ENCODE results near the gene RPS15.

The RPS15 gene

DNA sequence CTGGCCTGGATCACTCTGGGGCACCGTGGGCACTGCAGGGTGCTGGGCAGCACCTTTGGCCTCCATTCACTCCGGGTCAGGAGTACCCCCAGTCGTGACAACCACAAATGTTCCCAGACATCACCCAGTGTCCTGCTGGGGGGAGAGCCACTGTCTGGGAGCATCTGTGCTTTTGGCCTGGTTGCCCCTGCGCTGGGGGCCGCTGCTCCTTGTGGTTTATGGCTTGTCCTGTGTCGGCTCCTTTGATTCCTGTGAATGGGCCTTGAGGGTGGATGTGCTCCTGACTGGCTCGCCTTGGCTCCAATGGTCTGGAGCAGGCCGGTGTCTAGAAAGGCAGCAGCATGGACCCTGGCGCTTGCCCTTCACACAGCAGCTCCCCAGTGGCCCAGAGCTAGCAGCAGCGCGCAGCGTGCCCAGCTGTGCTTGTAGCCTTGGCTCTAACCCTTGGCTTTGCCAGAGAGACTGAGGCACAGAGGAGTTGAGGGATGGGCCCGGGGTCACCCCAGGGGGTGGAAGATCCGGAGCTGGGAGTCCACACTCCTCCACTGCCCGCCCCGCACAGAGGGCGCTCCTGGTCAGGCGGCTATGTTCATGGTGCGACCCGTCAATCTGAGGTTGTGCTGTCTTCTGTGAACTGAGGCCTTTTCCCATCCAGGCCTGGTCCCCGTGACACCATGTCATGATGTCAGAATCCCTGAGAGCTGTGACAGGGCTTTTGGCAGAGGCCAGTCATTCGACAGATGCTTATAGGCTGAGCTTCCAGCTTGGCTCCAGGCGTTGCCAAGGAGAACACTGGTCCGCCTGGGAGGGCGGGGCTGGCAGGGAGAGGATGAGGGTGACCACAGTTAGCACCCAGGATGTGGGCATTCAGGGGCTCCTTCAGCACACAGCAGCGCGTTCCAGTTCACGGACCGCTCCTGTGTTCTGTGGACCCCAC, 26.7 kb upstream of the RPS15 start:
- peak overlapping the region in 4 of 5 donors; percentile 38 to 97 (median 68) for H3K9ac ChIP-seq (ENCODE audit: low read length in 5 of 5)
- no peaks in the 10 kb centered on the region for H3K27me3 ChIP-seq (ENCODE audit: control insufficient read depth in 5 of 5, insufficient read depth in 4 of 5, low read length in 5 of 5)
- H3K27ac ChIP-seq (ENCODE audit: low read depth, low read length), result peak overlapping the region; percentile 77
- H3K9me3 ChIP-seq (ENCODE audit: control insufficient read depth in 5 of 5, low read length in 5 of 5), result no peaks in the 10 kb centered on the region
- H3K36me3 ChIP-seq (ENCODE audit: control insufficient read depth in 5 of 5, insufficient read depth in 5 of 5, low read length in 5 of 5), result peaks cover 0 to 16% (median 6%) of the 10 kb centered on the region in 5 donors
- H3K4me3 ChIP-seq (ENCODE audit: low read depth in 1 of 5, low read length in 5 of 5), result peak overlapping the region in 1 of 5 donors; percentile 3
- peaks cover 24 to 84% (median 73%) of the 10 kb centered on the region in 5 donors for H3K4me1 ChIP-seq (ENCODE audit: control insufficient read depth in 5 of 5, insufficient read depth in 5 of 5, low read length in 5 of 5)

DNA sequence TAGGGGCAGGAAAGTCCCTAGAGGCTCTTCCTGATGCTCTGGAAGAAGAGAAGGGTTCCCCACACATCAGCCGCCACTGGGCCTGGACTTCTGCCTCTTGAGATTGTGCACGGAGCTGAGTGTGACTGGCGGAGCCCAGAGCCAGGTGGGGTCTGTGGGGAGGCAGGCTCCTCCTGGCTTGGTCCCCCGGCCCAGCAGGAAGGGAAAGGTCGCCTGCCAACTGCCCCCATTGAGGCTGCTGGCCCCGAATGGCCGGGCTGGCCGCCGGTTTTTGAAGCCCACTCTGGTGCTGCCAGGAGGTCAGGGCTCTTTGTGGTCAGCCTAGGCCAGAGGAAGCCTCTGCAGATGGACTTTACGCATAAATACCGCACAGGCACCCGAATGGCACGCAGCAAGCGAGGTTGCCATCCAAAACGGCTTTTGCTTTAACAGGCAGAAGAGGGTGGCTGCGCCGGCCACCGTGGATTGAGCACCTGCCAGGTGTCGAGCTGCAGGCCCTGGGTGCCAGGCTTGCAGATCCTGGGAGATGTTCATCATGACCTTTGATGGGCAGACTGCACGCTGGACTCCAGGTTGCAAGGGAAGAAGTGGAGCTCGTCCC, 25.8 kb upstream of the RPS15 start:
- Histone ChIP-seq H3K4me1 (ENCODE audit: control insufficient read depth in 5 of 5, insufficient read depth in 5 of 5, low read length in 5 of 5) (peaks cover 24 to 87% (median 79%) of the 10 kb centered on the region in 5 donors), H3K9ac (ENCODE audit: low read length in 5 of 5) (no peak overlapping the region), H3K9me3 (ENCODE audit: control insufficient read depth in 5 of 5, low read length in 5 of 5) (no peaks in the 10 kb centered on the region), H3K36me3 (ENCODE audit: control insufficient read depth in 5 of 5, insufficient read depth in 5 of 5, low read length in 5 of 5) (peaks cover 0 to 16% (median 8%) of the 10 kb centered on the region in 5 donors), H3K27me3 (ENCODE audit: control insufficient read depth in 5 of 5, insufficient read depth in 4 of 5, low read length in 5 of 5) (no peaks in the 10 kb centered on the region), H3K4me3 (ENCODE audit: low read depth in 1 of 5, low read length in 5 of 5) (no peak overlapping the region), H3K27ac (ENCODE audit: low read depth, low read length) (peak overlapping the region; percentile 77)

DNA sequence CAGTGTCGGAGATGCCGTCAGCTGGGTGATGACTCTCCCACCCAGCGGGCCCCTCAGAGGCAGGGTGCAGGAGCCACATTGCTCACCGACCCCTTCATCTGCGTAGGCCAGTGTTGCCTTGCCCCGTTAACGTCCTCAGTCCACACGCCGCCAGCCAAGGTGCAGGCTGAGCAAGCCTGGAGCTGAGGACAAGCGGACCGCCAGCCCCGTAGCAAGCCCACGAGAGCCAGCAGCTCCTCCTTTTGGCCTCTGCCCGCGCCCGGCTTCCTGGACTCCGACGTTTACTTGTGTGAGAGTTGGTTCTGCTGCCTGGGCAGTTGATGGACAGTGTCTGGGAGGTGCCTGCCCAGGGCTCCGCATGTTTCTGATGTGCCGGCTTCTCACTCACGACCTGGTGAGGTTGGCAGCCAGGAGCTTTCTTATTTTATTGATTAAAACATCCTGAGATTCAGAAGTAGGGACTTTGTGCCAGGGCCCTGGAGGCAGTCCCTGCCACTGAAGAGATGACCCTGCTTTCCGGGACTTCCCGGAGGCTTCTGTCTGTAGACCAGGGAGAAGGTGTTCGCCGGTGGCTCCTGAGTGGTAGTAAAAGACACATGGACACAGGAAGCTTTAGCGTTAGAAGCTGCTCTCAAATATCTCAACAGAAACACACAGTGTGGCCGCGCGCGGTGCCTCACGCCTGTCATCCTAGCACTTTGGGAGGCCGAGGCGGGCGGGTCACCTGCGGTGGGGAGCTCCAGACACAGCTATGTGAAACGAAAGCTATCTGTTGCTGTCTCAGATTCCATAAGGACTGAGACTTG, 25.0 kb upstream of the RPS15 start:
- H3K27me3 ChIP-seq (ENCODE audit: control insufficient read depth in 5 of 5, insufficient read depth in 4 of 5, low read length in 5 of 5), result no peaks in the 10 kb centered on the region
- peak overlapping the region; percentile 62 for H3K27ac ChIP-seq (ENCODE audit: low read depth, low read length)
- H3K4me3 ChIP-seq (ENCODE audit: low read depth in 1 of 5, low read length in 5 of 5), result no peak overlapping the region
- H3K9me3 ChIP-seq (ENCODE audit: control insufficient read depth in 5 of 5, low read length in 5 of 5), result no peaks in the 10 kb centered on the region
- H3K36me3 ChIP-seq (ENCODE audit: control insufficient read depth in 5 of 5, insufficient read depth in 5 of 5, low read length in 5 of 5), result peaks cover 0 to 22% (median 15%) of the 10 kb centered on the region in 5 donors
- H3K4me1 ChIP-seq (ENCODE audit: control insufficient read depth in 5 of 5, insufficient read depth in 5 of 5, low read length in 5 of 5), result peaks cover 24 to 91% (median 86%) of the 10 kb centered on the region in 5 donors
- H3K9ac ChIP-seq (ENCODE audit: low read length in 5 of 5), result no peak overlapping the region

DNA sequence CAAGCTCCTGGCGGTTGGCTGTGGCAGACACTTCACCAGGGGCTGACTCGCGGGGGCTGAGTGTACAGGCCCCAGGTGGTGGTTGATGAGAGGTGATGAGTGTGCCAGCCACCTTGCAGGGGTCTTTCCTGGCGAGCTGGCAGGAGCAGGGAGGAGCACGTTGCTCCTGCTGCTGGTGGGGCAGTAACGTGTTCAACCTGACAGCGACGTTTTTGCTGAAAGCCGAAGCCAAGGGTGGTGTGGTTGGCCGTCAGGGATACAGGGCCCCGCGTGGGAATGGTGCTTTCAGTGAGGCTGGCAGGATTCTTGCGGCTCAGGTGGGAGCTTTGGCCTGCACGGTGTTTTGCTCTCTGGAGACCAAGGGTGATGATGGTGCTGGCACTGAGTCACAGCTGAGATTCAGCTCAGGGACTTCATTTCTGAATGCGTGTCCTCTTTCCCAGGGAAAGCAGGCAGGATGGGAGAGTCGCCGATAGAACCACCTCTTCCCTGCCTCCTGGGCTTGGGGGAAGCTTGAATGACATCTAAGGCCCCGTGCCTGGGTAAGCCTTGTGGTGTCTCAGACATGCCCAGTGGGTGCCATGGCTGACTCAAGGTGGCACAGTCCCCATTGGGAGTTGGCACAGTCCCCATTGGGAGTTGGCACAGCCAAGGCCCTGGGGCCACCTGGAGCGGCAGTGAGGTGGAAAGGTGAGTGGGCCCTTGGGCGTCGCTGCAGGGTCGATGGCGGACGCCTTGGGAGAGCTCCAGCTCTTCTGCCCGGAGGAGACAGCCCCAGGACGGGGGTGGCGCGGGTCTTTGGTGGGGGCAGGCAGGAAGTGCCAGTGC, 22.0 kb upstream of the RPS15 start:
- Histone ChIP-seq H3K27ac (ENCODE audit: low read depth, low read length) (peak overlapping the region; percentile 85), H3K9me3 (ENCODE audit: control insufficient read depth in 5 of 5, low read length in 5 of 5) (no peaks in the 10 kb centered on the region), H3K4me1 (ENCODE audit: control insufficient read depth in 5 of 5, insufficient read depth in 5 of 5, low read length in 5 of 5) (peaks cover 12 to 66% (median 60%) of the 10 kb centered on the region in 5 donors), H3K36me3 (ENCODE audit: control insufficient read depth in 5 of 5, insufficient read depth in 5 of 5, low read length in 5 of 5) (peaks cover 0 to 50% (median 43%) of the 10 kb centered on the region in 5 donors), H3K9ac (ENCODE audit: low read length in 5 of 5) (peak overlapping the region; percentile 35 to 84 (median 68)), H3K4me3 (ENCODE audit: low read depth in 1 of 5, low read length in 5 of 5) (peak overlapping the region in 3 of 5 donors; percentile 17 to 56 (median 18)), H3K27me3 (ENCODE audit: control insufficient read depth in 5 of 5, insufficient read depth in 4 of 5, low read length in 5 of 5) (no peaks in the 10 kb centered on the region)

GRCh38 chr19:1417145-1417544, 21.1 kb upstream of the RPS15 start:
- H3K4me3 ChIP-seq (ENCODE audit: low read depth in 1 of 5, low read length in 5 of 5), result peak overlapping the region in 1 of 5 donors; percentile 29
- peak overlapping the region; percentile 85 for H3K27ac ChIP-seq (ENCODE audit: low read depth, low read length)
- no peaks in the 10 kb centered on the region for H3K9me3 ChIP-seq (ENCODE audit: control insufficient read depth in 5 of 5, low read length in 5 of 5)
- H3K36me3 ChIP-seq (ENCODE audit: control insufficient read depth in 5 of 5, insufficient read depth in 5 of 5, low read length in 5 of 5), result peaks cover 0 to 57% (median 52%) of the 10 kb centered on the region in 5 donors
- H3K9ac ChIP-seq (ENCODE audit: low read length in 5 of 5), result peak overlapping the region in 3 of 5 donors; percentile 17 to 68 (median 66)
- H3K27me3 ChIP-seq (ENCODE audit: control insufficient read depth in 5 of 5, insufficient read depth in 4 of 5, low read length in 5 of 5), result no peaks in the 10 kb centered on the region
- peaks cover 9 to 57% (median 51%) of the 10 kb centered on the region in 5 donors for H3K4me1 ChIP-seq (ENCODE audit: control insufficient read depth in 5 of 5, insufficient read depth in 5 of 5, low read length in 5 of 5)

DNA sequence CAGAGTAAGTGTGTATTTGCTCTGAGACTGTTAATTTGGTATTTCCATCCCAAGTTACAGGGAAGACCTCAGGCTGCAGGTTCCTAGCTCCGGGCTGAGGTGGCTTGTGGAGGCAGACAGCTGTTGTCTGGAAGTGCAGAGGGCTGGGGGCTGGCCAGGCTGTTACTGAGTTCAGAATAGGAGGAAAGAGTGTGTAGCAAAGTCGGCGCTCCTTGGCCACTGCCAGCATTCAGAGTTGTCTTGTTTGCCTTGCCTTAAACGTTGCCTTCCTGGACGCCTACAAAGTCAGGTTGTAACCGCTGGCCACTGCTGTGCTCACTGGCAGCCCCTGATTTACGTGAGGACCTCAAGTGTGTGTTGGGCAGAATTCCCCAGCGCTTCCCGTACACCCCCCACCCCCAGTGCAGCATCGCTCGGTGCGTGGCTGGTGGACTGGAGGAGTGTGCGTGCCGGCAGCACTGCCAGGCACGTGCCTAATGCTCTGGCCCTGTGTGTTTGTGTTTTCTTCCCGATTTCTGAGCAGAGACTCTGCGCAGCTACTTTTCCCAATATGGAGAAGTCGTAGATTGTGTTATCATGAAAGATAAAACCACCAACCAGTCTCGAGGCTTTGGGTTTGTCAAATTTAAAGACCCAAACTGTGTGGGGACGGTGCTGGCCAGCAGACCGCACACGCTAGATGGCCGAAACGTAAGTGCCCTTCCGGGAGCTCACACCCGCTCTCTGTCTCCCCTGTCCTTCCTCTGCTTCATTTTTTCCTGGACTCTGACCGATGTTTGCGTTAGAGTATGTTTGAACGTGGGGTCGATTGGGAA, 20.3 kb upstream of the RPS15 start:
- H3K27me3 ChIP-seq (ENCODE audit: control insufficient read depth in 5 of 5, insufficient read depth in 4 of 5, low read length in 5 of 5), result no peaks in the 10 kb centered on the region
- peaks cover 0 to 60% (median 57%) of the 10 kb centered on the region in 5 donors for H3K36me3 ChIP-seq (ENCODE audit: control insufficient read depth in 5 of 5, insufficient read depth in 5 of 5, low read length in 5 of 5)
- peak overlapping the region in 1 of 5 donors; percentile 66 for H3K9ac ChIP-seq (ENCODE audit: low read length in 5 of 5)
- H3K4me1 ChIP-seq (ENCODE audit: control insufficient read depth in 5 of 5, insufficient read depth in 5 of 5, low read length in 5 of 5), result peaks cover 9 to 49% (median 44%) of the 10 kb centered on the region in 5 donors
- H3K27ac ChIP-seq (ENCODE audit: low read depth, low read length), result no peak overlapping the region
- H3K9me3 ChIP-seq (ENCODE audit: control insufficient read depth in 5 of 5, low read length in 5 of 5), result no peaks in the 10 kb centered on the region
- H3K4me3 ChIP-seq (ENCODE audit: low read depth in 1 of 5, low read length in 5 of 5), result peak overlapping the region in 1 of 5 donors; percentile 29

DNA sequence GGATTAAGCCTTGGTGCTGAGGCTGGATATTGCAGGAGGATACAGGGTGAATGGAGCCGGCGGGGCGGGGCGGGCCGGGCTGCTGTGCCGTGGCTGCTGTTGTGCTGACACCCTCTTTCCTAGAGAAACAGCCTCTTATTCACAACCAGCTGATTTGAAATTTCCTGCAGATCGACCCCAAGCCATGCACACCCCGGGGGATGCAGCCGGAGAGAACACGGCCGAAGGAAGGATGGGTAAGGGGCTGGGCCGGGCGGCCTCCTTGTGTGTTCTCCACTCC, 19.8 kb upstream of the RPS15 start:
- peaks cover 0 to 63% (median 57%) of the 10 kb centered on the region in 5 donors for H3K36me3 ChIP-seq (ENCODE audit: control insufficient read depth in 5 of 5, insufficient read depth in 5 of 5, low read length in 5 of 5)
- no peak overlapping the region for H3K27ac ChIP-seq (ENCODE audit: low read depth, low read length)
- H3K9me3 ChIP-seq (ENCODE audit: control insufficient read depth in 5 of 5, low read length in 5 of 5), result no peaks in the 10 kb centered on the region
- peaks cover 9 to 44% (median 38%) of the 10 kb centered on the region in 5 donors for H3K4me1 ChIP-seq (ENCODE audit: control insufficient read depth in 5 of 5, insufficient read depth in 5 of 5, low read length in 5 of 5)
- H3K9ac ChIP-seq (ENCODE audit: low read length in 5 of 5), result no peak overlapping the region
- no peaks in the 10 kb centered on the region for H3K27me3 ChIP-seq (ENCODE audit: control insufficient read depth in 5 of 5, insufficient read depth in 4 of 5, low read length in 5 of 5)
- H3K4me3 ChIP-seq (ENCODE audit: low read depth in 1 of 5, low read length in 5 of 5), result no peak overlapping the region

DNA sequence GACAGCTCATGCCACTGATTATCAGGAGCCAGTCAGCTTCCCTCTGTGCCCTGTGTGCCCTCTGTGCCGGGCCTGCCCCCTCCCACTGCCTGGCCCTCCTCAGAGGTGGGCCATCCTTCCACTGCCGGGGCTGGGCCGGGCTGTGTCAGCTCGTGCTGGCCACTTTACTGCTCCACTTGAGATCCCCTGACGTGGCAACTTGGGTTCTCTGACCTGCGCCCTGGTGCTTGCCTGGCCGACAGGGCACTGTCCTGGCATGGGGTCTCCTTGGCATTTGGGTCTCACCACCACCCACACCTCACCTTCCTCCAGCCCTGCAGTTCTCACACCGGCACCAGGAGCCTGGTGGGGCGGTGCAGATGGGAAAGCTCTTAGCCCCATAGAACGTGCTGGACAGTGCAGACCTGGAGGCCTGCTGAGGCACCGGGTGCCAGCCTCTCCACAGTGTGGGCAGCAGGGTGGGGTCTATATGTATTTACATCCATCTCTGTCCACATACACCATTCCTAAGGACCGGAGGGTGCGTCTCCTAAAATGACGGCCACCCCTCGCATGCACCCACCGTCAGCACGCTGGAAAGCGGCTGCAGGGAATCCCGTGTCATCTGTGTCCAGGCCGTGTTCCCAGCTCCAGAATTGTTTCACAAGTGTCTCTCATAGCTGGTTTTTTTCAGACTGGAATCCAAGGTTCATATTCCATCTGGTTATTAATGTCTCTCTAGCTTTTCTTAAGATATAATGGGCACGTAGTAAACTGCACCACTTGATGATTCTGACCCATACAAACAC, 19.1 kb upstream of the RPS15 start:
- Histone ChIP-seq H3K27ac (ENCODE audit: low read depth, low read length) (no peak overlapping the region), H3K27me3 (ENCODE audit: control insufficient read depth in 5 of 5, insufficient read depth in 4 of 5, low read length in 5 of 5) (no peaks in the 10 kb centered on the region), H3K9ac (ENCODE audit: low read length in 5 of 5) (peak overlapping the region in 1 of 5 donors; percentile 17), H3K4me3 (ENCODE audit: low read depth in 1 of 5, low read length in 5 of 5) (no peak overlapping the region), H3K36me3 (ENCODE audit: control insufficient read depth in 5 of 5, insufficient read depth in 5 of 5, low read length in 5 of 5) (peaks cover 0 to 69% (median 63%) of the 10 kb centered on the region in 5 donors), H3K4me1 (ENCODE audit: control insufficient read depth in 5 of 5, insufficient read depth in 5 of 5, low read length in 5 of 5) (peaks cover 9 to 37% (median 34%) of the 10 kb centered on the region in 5 donors), H3K9me3 (ENCODE audit: control insufficient read depth in 5 of 5, low read length in 5 of 5) (no peaks in the 10 kb centered on the region)

Measured in subcutaneous abdominal adipose tissue (tissue), 5 donors.